T-helper 2 cell (primary cell): ENCODE measurements around the gene DMXL1.

ENCODE experiments used
- DNase-seq, 5 experiments: peaks; one replicate each; pipeline versions ENCODE4 v3.0.0 to v3.0.0-alpha.2; 2012 to 2022
- total RNA-seq, 2 donors: gene quantifications; one replicate each; lab custom pipeline; 2026; lab: John Stamatoyannopoulos, UW

DMXL1 gene, protein sequence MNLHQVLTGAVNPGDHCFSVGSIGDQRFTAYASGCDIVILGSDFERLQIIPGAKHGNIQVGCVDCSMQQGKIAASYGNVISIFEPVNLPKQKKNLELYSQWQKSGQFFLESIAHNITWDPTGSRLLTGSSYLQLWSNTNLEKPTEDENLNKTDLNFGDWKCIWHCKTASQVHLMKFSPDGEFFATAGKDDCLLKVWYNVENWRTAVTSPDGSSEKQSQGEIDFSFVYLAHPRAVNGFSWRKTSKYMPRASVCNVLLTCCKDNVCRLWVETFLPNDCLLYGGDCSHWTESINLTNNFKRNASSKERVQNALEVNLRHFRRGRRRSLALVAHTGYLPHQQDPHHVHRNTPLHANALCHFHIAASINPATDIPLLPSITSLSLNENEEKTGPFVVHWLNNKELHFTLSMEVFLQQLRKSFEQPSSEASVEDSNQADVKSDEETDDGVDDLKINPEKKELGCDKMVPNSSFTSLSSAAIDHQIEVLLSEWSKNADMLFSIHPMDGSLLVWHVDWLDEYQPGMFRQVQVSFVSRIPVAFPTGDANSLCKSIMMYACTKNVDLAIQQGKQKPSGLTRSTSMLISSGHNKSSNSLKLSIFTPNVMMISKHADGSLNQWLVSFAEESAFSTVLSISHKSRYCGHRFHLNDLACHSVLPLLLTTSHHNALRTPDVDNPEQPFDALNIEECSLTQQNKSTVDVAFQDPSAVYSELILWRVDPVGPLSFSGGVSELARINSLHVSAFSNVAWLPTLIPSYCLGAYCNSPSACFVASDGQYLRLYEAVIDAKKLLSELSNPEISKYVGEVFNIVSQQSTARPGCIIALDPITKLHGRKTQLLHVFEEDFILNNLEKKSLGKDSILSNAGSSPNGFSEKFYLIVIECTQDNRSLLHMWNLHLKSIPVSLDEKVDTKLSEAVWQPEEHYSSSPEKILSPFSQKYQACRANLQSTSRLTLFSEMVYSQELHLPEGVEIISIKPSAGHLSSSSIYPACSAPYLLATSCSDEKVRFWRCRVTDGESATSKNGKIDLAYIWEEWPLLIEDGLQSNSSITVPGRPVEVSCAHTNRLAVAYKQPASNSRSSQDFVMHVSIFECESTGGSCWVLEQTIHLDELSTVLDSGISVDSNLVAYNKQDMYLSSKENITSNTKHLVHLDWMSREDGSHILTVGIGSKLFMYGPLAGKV (N-terminal part only)
- 77.6 to 84.0 reads per million in 2 donors for total RNA-seq

DNA sequence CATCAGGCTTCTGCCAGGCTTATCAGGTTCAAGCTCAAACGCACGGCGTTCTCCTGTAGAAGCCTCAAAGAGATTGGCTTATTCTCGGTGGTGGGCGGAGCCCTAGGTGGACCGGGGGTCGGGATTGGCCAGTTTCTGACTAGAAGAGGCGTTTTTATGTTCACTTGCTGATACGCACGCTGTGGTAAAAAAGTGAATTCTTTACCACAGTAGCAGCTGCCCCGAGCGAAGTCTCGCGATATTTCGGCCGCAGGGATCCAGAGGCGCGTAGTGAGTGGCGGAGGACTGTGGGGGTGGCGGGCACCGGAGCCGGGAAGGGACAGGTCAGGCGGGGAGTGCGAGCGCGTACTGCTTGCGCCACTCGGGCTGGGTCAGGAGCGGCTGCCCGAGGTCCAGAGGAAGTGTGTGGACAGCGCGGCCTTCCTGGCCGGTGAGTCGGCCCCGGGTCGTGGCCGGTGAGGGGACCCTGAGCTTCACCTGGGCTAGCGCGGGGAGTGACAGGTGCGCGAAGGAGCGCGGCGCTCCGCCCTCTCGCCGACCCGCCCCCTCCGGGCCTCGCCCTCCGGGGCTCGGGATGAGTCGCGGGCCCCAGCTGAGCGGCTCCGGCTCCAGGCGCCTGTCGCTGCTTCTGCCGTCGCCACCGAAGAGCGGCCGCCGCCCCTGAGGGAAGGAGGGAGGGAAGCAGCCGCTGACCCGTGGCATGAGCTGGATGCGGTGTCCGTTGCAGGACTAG is at the start of gene DMXL1:
Gene DMXL1 (plus strand): TSS at position 260 of the 733 bp plus-strand sequence. CDS start 483 bp downstream, outside the sequence.
- DNase-seq = peak; percentile 92 to 100 (median 97)

DNA sequence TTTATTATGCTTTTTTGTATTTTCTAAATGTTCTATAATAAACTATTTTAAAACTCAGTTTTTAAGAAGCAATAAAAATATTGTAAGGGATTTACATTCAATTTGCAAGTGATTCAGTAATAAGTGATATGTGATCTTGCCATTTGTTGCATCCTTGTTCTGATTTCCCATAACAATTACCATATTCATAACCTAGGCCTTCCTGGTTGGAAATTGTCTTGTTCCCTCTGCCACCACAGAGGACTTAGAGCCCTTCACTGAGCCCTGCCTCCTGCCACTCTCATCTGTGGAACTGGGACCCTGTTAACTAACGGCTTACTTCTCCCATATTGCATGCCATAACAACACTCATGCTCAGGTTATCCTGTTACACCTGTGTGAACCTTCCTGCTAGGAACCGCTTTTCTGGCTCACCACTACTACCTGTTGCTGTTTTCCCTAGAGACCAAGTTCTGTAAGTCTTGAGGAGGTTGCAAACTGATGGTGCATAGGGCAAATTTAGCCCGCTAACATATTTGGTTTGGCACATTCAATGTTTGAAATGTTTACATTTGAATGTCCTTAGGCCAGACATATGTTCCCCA is 49.6 kb upstream of the DMXL1 start:
- DNase-seq = no peak

DNA sequence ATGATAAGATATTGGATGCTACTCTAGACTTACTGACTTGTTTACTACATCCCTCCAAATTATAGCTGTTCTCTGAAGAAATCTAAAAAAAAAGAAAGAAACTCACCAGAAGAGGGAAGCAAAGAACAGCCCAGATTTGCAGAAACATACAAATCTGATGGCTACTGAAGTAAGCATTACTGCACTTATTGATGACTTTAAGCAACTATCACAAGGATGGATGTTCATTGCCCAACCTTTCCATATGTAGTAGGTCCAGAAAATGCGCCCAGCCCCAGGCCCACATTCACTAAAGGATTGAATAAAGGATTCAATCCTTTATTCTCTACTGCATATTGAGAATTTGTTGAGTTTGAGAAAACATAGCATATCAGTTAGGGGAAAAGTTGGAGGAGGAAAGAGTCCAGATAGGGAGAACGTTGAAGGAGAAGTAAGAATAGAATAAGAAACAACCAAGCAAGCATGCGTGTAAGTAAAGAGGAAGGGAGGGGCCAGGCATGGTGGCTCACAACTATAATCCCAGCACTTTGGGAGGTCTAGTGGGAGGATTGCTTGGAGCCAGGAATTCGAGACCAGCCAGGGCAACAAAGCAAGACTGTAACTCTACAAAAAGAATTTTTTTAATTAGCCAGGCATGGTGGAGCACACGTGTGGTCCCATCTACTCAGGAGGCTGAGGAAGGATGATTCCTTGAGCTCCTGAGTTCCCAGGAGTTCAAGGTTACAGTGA is 48.7 kb upstream of the DMXL1 start:
- DNase-seq = peak in 2 of 5 experiments; percentile 4 to 58

DNA sequence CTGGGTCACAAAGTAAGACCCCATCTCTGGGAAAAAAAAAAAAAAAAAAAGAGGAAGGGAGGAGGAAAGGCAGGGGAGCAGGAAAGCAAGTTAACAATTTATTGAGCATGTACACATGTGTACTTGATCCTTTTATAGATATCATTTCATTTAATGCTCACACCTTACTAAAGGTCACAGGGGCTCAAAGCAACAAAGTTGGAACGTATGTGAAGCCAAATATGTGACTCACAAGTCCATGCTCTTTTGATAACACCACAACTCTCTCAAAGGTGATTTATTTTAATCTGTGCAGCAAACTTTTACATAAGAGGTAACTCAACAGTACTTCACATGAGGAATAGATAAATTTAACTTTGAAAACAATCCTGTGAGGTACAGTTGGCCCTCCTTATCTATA is 48.1 kb upstream of the DMXL1 start:
- no peak for DNase-seq

DNA sequence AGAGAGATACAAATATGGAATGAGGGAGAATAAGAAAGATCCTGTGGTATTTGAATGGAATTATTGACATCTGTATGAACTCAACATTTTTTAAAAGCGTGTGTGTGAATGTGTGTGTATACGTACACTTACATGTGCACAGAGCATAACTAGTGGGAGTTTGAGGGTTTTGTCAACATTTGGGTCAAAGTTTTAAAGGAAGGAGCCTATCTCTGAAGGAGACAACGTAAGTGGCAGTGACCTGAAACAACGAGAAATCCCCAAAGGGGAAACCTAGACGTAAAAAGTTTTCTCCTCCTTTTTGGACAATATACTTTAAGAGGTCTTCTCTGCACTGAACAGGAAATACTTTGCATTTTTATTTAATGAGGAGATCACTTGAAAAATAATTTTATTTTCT is 42.3 kb upstream of the DMXL1 start:
- DNase-seq = no peak

DNA sequence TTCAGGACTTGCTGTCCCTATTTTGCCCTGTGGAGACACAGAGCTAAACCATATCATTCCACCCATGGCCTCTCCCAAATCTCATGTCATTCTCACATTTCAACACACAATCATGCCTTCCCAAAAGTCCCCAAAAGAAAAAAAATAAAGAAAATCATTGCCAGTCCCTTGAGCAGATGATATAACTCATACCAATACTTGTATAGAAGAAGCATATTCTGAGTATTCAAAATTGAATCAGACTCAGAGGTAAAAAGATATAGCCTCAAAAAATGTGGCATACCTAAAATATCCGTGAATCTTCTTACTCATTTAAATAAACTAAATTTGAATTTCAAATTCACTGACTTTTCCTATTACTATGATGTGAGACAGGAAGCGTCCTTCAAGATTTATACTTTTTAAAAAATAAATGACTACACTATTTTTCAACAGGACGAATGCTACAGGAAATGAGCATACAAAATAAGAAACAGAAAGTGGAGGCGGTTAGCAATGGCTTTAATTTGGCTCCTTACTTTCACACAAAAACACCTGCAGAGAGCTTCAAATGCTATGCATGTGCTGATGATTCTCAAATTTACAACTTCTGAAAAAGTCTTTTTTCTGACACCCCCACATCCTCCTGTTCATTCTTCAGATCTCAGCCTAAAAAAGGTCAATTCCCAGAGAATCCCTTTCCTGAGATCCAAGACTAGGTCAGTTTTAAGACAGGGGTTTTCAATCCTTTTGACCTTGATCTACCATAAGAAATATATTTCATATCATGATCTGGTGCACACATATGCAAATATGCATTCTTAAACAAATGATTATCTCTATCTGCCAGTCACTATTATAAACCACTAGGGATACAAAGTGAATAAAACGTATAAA is 39.6 kb upstream of the DMXL1 start:
- peak in 1 of 5 experiments; percentile 77 for DNase-seq

DNA sequence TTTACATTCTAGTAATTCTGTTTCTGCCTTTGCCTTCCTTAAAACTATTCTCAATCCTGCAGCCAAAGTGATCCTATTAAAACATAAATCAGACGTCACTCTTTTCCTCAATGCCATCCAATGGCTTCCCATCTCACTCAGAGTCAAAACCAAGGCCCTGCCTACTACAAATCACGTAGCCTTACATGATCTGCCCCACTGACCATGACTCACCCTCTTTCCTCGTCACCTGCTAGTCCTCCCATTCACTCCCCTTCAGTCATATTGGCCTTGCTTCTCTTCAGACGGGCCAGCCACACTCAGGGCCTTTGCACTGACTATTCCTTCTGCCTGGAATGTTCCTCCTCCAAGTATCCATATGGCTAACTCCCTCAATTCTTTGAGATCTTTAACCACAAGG is 39.0 kb upstream of the DMXL1 start:
- DNase-seq = peak in 1 of 5 experiments; percentile 18

DNA sequence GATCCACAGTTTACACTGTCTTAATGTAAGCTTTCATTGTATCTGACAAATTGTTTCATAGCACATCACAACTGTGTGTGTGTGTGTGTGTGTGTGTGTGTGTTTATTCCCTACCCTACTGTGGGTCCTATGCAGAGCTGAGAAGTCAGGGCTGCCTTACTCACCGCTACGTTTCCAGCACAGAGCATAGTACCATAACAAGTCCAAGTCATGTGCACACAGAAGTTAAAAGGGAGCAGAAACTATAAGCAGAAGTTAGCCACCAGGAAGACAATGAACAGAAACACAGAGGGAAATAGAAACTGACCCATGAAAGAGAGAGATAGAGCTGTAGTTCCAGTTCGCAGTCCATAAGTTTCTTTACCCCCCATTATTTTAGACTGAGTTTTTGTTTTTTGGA is 38.2 kb upstream of the DMXL1 start:
- no peak for DNase-seq

DNA sequence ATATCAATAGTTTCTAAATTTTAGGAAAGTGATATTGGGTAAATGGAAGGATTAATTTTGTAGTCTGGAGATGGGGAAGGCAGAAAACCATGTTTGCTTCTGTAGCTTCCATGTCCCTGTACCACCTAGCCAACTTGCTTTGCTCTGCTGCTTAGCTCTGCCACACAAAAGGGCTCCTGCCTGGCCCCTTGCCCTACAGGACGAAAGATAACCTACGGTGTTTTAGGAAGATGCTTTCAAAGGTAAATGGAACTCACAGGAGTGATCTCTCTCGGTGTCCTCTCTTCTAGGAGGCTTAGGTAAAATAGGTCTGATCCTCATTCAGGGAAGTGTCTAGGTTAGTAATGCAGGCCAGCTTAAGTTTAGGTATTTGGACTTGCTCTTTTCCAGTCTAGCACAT is 37.8 kb upstream of the DMXL1 start:
- DNase-seq = no peak

DNA sequence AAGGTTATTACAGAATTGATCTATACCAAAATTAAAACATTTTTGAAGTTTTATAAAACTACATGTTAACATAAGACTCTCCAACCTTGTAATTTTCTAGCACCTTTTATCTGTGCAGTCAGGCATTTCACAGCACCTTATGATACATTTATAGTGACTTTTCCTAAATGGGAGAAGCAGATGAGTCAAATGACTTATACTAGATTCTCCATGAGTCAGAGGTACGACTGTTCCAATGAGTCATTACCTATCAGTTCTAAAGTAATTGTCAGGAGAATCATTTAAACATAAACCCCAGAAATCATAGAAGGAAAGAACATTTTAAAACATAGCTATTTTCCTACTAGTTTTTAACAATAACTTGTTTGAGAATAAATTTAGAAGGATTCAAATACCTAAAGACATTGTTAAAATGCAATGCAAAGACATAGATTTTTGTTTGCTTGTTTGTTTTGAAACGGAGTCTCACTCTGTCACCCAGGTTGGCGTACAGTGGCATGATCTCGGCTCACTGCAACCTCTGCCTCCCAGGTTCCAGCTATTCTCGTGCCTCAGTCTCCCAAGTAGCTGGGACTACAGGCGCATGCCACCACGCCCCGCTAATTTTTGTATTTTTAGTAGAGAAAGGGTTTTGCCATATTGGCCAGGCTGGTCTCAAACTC is 34.7 kb upstream of the DMXL1 start:
- no peak for DNase-seq

DNA sequence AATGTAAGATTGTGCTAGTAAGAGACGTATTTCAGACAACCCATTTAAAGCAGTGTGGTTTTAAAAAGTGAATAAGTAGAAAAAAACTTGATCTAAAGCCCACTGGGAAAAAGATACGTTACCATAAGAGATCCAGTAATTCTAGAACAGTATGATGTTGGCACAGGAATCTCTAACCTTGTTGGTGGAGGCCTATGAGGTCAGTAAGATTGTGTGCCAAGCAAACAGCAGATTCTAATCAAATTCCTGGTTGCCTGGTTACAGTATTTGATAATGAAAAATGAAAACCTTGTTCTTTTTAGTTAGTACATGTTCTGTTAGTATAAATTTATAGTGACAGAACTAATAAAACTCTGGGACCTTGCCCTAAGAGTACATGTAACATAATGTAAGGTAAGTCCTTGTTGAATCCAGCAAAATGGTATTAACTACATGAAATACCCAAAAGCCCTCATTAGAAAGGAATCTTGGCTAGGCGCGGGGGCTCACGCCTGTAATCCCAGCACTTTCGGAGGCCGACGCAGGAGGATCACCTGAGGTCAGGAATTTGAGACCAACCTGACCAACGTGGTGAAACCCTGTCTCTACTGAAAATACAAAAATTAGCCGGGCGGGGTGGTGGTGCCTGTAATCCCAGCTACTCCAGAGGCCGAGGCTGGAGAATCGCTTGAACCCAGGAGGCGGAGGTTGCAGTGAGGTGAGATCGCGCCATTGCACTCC is 33.2 kb upstream of the DMXL1 start:
- no peak for DNase-seq

DNA sequence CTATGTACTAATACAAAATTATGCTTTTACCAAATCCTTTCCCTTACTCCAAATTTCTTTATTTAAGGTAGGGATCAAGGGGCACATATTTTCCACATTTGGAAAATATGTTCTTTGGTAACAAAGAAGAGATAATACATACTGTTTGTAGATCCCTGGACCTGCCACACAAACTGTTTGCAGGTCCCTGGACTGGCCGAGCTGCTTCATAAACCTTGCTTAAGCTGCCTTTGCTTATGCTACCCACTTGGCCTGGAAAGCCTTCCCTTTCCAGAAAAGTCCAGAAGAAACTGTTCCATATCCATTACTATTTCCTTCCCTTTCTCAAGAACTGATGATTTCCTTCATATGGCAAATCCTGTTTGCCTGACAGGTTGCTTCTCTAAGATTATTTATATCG is 22.6 kb upstream of the DMXL1 start:
- DNase-seq = no peak

DNA sequence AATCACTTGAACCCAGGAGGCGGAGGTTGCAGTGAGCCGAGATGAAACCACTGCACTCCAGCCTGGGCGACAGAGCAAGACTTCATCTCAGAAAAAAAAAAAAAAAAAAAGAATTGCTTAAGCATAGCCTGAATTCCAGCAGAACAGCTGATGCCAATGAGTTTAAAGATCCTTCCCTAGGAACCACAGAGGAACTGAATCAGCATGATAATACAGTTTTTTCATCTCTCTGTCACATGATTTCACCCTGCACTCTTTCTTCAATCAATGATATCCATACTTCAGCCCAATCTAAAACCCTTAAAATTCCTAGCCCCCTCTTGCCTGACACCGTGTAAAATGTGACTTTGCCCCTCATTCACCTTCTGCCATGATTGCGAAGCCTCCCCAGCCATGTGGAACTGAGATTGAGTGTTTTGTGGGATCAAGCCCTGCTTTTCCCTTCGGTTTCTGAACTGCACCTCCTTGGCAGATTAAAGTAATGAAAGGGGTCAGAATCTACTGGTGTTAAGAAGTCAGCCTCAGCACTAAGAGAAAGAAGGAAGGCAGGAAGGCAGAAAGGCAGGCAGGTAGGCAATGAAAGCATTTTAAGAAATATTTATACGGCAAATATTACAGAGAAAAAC is 20.9 kb upstream of the DMXL1 start:
- DNase-seq = no peak

DNA sequence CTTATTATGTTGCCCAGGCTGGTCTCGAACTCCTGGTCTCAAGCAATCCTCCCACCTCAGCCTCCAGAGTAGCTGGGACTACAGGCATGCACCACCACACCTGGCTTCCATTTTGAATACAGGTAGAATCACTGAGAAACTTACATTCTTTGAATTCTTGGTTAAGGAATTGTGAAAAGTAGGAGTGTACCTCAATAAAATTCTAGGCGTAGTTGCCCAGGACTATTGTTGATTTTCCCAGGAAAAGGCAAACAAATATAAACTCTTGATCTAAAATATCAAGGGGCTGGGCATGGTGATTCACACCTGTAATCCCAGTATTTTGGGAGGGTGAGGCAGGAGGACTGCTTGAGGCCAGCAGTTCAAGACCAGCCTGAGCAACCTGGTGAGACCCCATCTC is 16.8 kb upstream of the DMXL1 start:
- no peak for DNase-seq

DNA sequence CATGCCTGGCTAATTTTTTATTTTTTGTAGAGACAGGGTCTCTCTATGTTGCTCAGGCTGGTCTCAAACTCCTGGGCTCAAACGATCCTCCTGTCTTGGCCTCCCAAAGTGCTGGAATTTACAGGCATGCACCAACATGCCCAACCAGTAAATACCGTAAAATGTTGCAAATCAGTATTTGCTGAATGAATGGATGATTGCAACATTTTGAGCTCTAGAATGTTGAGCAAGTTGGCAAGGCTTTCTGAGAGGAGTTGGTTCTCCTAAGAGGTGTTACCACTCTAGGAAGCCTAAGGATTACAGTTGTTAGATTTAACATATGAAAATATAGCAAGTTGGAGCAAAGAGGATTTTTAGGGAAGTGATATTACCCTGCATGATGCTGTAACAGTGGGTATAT is 15.6 kb upstream of the DMXL1 start:
- DNase-seq = no peak

DNA sequence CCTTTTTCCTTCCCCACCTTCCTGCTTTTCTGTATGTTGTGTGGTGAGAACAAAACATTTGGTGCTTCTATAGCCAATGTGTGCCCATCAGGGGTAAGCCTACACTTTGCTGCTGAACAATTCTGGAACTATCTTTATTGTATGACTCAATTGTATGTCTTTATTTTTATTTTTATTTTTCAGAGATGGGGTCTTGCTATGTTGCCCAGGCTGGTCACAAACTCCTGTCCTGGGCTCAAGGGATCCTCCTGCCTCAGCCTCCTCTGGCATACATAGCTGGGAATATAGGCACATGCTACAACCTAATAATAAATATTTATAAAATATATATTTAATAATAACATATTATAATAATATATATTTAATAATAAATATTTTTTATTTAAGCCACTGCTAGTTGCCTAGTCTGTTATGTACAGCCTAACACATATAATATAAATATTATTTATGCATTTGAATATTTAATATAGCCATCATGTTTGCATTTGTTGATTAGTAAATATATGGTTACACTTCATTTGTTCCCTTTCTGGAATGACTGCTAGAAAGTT is 11.8 kb upstream of the DMXL1 start:
- DNase-seq = no peak

DNA sequence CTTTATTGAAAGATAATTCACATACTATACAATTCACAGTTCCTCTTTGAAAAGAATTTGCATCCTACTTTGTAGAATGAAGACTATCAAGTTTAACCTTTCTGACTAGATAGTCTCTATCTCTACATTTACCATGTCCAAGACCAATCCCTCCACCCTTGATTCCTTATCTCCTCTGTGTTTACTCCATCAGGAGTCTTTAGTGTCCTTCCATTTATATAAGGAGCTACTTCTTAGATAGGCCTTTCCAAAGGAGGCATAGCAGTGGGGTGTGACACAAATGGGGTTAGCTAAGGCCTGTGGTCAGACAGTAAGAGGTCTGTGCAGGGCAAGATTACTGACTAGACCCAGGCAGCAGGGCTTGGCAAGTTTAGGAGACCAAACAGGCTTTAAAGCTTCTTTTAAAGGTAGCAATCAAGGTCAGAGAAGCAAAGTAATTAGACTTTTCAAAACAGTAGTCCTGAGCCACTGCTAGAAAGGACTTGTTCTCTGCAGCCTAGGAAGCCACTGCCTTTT is 11.1 kb upstream of the DMXL1 start:
- no peak for DNase-seq
